Measurements from ENCODE around the gene BUD13. TPM values are rescaled to one million over a fixed set of nuclear protein-coding genes. Genes with fewer than 3 reads are reported as not detected.
"Not testable (repeated sequence)": the region's sequence is repeated elsewhere in the genome, so short reads cannot be mapped to it uniquely, and the experiment has no call there.

Gene BUD13
- total RNA-seq, 6 experiments from 2014 or later = 9.1 to 14.3 (median 13.2) TPM

GRCh38 chr11:116807601-116808261, 34.9 kb upstream of the BUD13 start:
- no peak for DNase-seq
- H3K4me3 Mint-ChIP-seq = no peak overlapping the region
- H3K9me3 Mint-ChIP-seq = no peaks in the 10 kb centered on the region
- no peak for TF ChIP-seq CTCF (IDR thresholded peaks at IDR 0.05)
- H3K36me3 Mint-ChIP-seq (ENCODE audit: low read depth) = peaks cover 4% of the 10 kb centered on the region
- peak overlapping the region; percentile 58; the same call in 1 of the 2 replicates for H3K27ac Mint-ChIP-seq
- H3K4me1 Mint-ChIP-seq (ENCODE audit: low read depth) = peaks cover 32% of the 10 kb centered on the region
- no peaks in the 10 kb centered on the region; the same call in none of the 2 replicates for H3K27me3 Mint-ChIP-seq (ENCODE audit: insufficient read depth)

- DNase-seq = no peak
- H3K27ac Mint-ChIP-seq = no peak overlapping the region
- peaks cover 2% of the 10 kb centered on the region for H3K36me3 Mint-ChIP-seq (ENCODE audit: low read depth)
- TF ChIP-seq CTCF (IDR thresholded peaks at IDR 0.05) = no peak
- H3K4me1 Mint-ChIP-seq (ENCODE audit: low read depth) = peaks cover 21% of the 10 kb centered on the region
- H3K9me3 Mint-ChIP-seq = no peaks in the 10 kb centered on the region
- no peaks in the 10 kb centered on the region; the same call in 1 of the 2 replicates for H3K27me3 Mint-ChIP-seq (ENCODE audit: insufficient read depth)
- no peak overlapping the region for H3K4me3 Mint-ChIP-seq
Measured at GRCh38 chr11:116804001-116804400, 31.2 kb upstream of the BUD13 start.

GRCh38 chr11:116801662-116802061, 28.9 kb upstream of the BUD13 start:
- H3K4me3 Mint-ChIP-seq; H3K27ac Mint-ChIP-seq; H3K36me3 Mint-ChIP-seq (ENCODE audit: low read depth); DNase-seq; H3K9me3 Mint-ChIP-seq; H3K4me1 Mint-ChIP-seq (ENCODE audit: low read depth); H3K27me3 Mint-ChIP-seq (ENCODE audit: insufficient read depth): not testable (repeated sequence)

- no peaks in the 10 kb centered on the region for H3K36me3 Mint-ChIP-seq (ENCODE audit: low read depth)
- no peaks in the 10 kb centered on the region for H3K4me1 Mint-ChIP-seq (ENCODE audit: low read depth)
- no peak overlapping the region for H3K4me3 Mint-ChIP-seq
- H3K27ac Mint-ChIP-seq = no peak overlapping the region
- H3K9me3 Mint-ChIP-seq = no peaks in the 10 kb centered on the region
- DNase-seq = no peak
- TF ChIP-seq CTCF (IDR thresholded peaks at IDR 0.05) = no peak
- no peaks in the 10 kb centered on the region; the same call in none of the 2 replicates for H3K27me3 Mint-ChIP-seq (ENCODE audit: insufficient read depth)
Measured at GRCh38 chr11:116800610-116801009, 27.8 kb upstream of the BUD13 start.

- Mint-ChIP-seq H3K36me3 (ENCODE audit: low read depth) (no peaks in the 10 kb centered on the region), H3K27me3 (ENCODE audit: insufficient read depth) (no peaks in the 10 kb centered on the region; the same call in none of the 2 replicates), H3K9me3 (no peaks in the 10 kb centered on the region), H3K4me1 (ENCODE audit: low read depth) (peaks cover 10% of the 10 kb centered on the region), H3K4me3 (no peak overlapping the region), H3K27ac (no peak overlapping the region)
- DNase-seq = no peak
- no peak for TF ChIP-seq CTCF (IDR thresholded peaks at IDR 0.05)
Measured at GRCh38 chr11:116798368-116798767, 25.6 kb upstream of the BUD13 start.

GRCh38 chr11:116797816-116798215, 25.0 kb upstream of the BUD13 start:
- no peak for TF ChIP-seq CTCF (IDR thresholded peaks at IDR 0.05)
- H3K36me3 Mint-ChIP-seq (ENCODE audit: low read depth) = no peaks in the 10 kb centered on the region
- no peaks in the 10 kb centered on the region; the same call in none of the 2 replicates for H3K27me3 Mint-ChIP-seq (ENCODE audit: insufficient read depth)
- DNase-seq = no peak
- H3K27ac Mint-ChIP-seq = no peak overlapping the region
- no peak overlapping the region for H3K4me3 Mint-ChIP-seq
- H3K4me1 Mint-ChIP-seq (ENCODE audit: low read depth) = peaks cover 16% of the 10 kb centered on the region
- H3K9me3 Mint-ChIP-seq = no peaks in the 10 kb centered on the region
